Measurements from ENCODE around the gene DSEL. TPM values are rescaled to one million over a fixed set of nuclear protein-coding genes. Genes with fewer than 3 reads are reported as not detected.

DSEL gene
- under 1 TPM in 5 of 6 donors, not detected in 1; 0.11 to 0.45 (median 0.13) TPM for polyA plus RNA-seq (ENCODE audit: low read depth in 6 of 6)

- Mint-ChIP-seq H3K9me3 (no peaks in the 10 kb centered on the region), H3K4me1 (peaks cover 13 to 28% (median 20%) of the 10 kb centered on the region in 3 donors), H3K4me3 (peak within 1 kb of the TSS; percentile 86 to 97 (median 93)), H3K27ac (peak within 1 kb of the TSS; percentile 15 to 85 (median 72)), H3K27me3 (peaks cover 14 to 32% (median 16%) of the 10 kb centered on the region in 3 donors), H3K36me3 (no peaks in the 10 kb centered on the region)
- ATAC-seq (ENCODE audit: low read depth in 2 of 2): peak; percentile 91 to 92
- DNase-seq: peak; percentile 95
Measured at GRCh38 chr18:67516539-67517443, at the start of gene DSEL. Gene DSEL (minus strand): TSS chr18:67516720. CDS start chr18:67514608, 2,112 bp downstream.

GRCh38 chr18:67553437-67553836, 36.9 kb upstream of the DSEL start:
- H3K27me3 Mint-ChIP-seq: peaks cover 0 to 19% (median 0%) of the 10 kb centered on the region in 3 donors
- H3K36me3 Mint-ChIP-seq: no peaks in the 10 kb centered on the region
- ATAC-seq (ENCODE audit: low read depth in 2 of 2) (no peak), DNase-seq (no peak)
- no peak overlapping the region for H3K27ac Mint-ChIP-seq
- H3K9me3 Mint-ChIP-seq: peaks cover 0 to 13% (median 0%) of the 10 kb centered on the region in 7 donors
- H3K4me3 Mint-ChIP-seq: no peak overlapping the region
- H3K4me1 Mint-ChIP-seq: no peaks in the 10 kb centered on the region

GRCh38 chr18:67550872-67551520, 34.5 kb upstream of the DSEL start:
- Mint-ChIP-seq H3K4me3 (no peak overlapping the region), H3K9me3 (no peaks in the 10 kb centered on the region), H3K27ac (no peak overlapping the region), H3K4me1 (no peaks in the 10 kb centered on the region), H3K27me3 (peaks cover 0 to 14% (median 0%) of the 10 kb centered on the region in 3 donors), H3K36me3 (no peaks in the 10 kb centered on the region)
- no peak for DNase-seq
- ATAC-seq (ENCODE audit: low read depth in 2 of 2): no peak

GRCh38 chr18:67549946-67550345, 33.4 kb upstream of the DSEL start:
- Mint-ChIP-seq H3K27ac (no peak overlapping the region), H3K36me3 (no peaks in the 10 kb centered on the region), H3K27me3 (peaks cover 0 to 20% (median under 1%) of the 10 kb centered on the region in 3 donors), H3K4me1 (no peaks in the 10 kb centered on the region), H3K9me3 (no peaks in the 10 kb centered on the region), H3K4me3 (no peak overlapping the region)
- no peak for ATAC-seq (ENCODE audit: low read depth in 2 of 2)
- no peak for DNase-seq

- Mint-ChIP-seq H3K4me3 (no peak overlapping the region), H3K36me3 (no peaks in the 10 kb centered on the region), H3K4me1 (no peaks in the 10 kb centered on the region), H3K9me3 (no peaks in the 10 kb centered on the region), H3K27me3 (peaks cover 0 to 19% (median 5%) of the 10 kb centered on the region in 3 donors), H3K27ac (no peak overlapping the region)
- no peak for ATAC-seq (ENCODE audit: low read depth in 2 of 2)
- DNase-seq: no peak
Measured at GRCh38 chr18:67545681-67546080, 29.2 kb upstream of the DSEL start.

- no peaks in the 10 kb centered on the region for H3K4me1 Mint-ChIP-seq
- H3K4me3 Mint-ChIP-seq: no peak overlapping the region
- peaks cover 0 to 13% (median 5%) of the 10 kb centered on the region in 3 donors for H3K27me3 Mint-ChIP-seq
- no peak overlapping the region for H3K27ac Mint-ChIP-seq
- no peaks in the 10 kb centered on the region for H3K9me3 Mint-ChIP-seq
- no peaks in the 10 kb centered on the region for H3K36me3 Mint-ChIP-seq
- DNase-seq (no peak), ATAC-seq (ENCODE audit: low read depth in 2 of 2) (no peak)
Measured at GRCh38 chr18:67540559-67540958, 24.0 kb upstream of the DSEL start.

- DNase-seq: no peak
- Mint-ChIP-seq H3K27ac (no peak overlapping the region), H3K4me3 (no peak overlapping the region), H3K36me3 (no peaks in the 10 kb centered on the region), H3K4me1 (no peaks in the 10 kb centered on the region), H3K9me3 (no peaks in the 10 kb centered on the region), H3K27me3 (peaks cover 10 to 27% (median 23%) of the 10 kb centered on the region in 3 donors)
- no peak for ATAC-seq (ENCODE audit: low read depth in 2 of 2)
Measured at GRCh38 chr18:67531929-67532328, 15.4 kb upstream of the DSEL start.

- H3K4me1 Mint-ChIP-seq: no peaks in the 10 kb centered on the region
- H3K9me3 Mint-ChIP-seq: no peaks in the 10 kb centered on the region
- DNase-seq (no peak), ATAC-seq (ENCODE audit: low read depth in 2 of 2) (no peak)
- no peak overlapping the region for H3K27ac Mint-ChIP-seq
- no peaks in the 10 kb centered on the region for H3K36me3 Mint-ChIP-seq
- peaks cover 35 to 44% (median 38%) of the 10 kb centered on the region in 3 donors for H3K27me3 Mint-ChIP-seq
- H3K4me3 Mint-ChIP-seq: no peak overlapping the region
Measured at GRCh38 chr18:67525328-67526099, 9.0 kb upstream of the DSEL start.

GRCh38 chr18:67520351-67520921, 3.9 kb upstream of the DSEL start:
- Mint-ChIP-seq H3K4me3 (no peak overlapping the region), H3K9me3 (no peaks in the 10 kb centered on the region), H3K4me1 (peaks cover 13 to 23% (median 17%) of the 10 kb centered on the region in 3 donors), H3K27me3 (peaks cover 36 to 56% (median 37%) of the 10 kb centered on the region in 3 donors), H3K27ac (no peak overlapping the region), H3K36me3 (no peaks in the 10 kb centered on the region)
- DNase-seq: no peak
- no peak for ATAC-seq (ENCODE audit: low read depth in 2 of 2)

- DNase-seq (no peak), ATAC-seq (ENCODE audit: low read depth in 2 of 2) (no peak)
- H3K27ac Mint-ChIP-seq: no peak overlapping the region
- no peaks in the 10 kb centered on the region for H3K36me3 Mint-ChIP-seq
- H3K27me3 Mint-ChIP-seq: peaks cover 33 to 54% (median 36%) of the 10 kb centered on the region in 3 donors
- H3K4me3 Mint-ChIP-seq: no peak overlapping the region
- no peaks in the 10 kb centered on the region for H3K9me3 Mint-ChIP-seq
- H3K4me1 Mint-ChIP-seq: peaks cover 13 to 28% (median 20%) of the 10 kb centered on the region in 3 donors
Measured at GRCh38 chr18:67519592-67519991, 3.1 kb upstream of the DSEL start.

- ATAC-seq (ENCODE audit: low read depth in 2 of 2) (no peak), DNase-seq (no peak)
- Mint-ChIP-seq H3K4me1 (peaks cover 13 to 28% (median 20%) of the 10 kb centered on the region in 3 donors), H3K36me3 (no peaks in the 10 kb centered on the region), H3K27me3 (peaks cover 30 to 50% (median 32%) of the 10 kb centered on the region in 3 donors), H3K27ac (peak overlapping the region in 1 of 6 donors; percentile 63), H3K9me3 (no peaks in the 10 kb centered on the region), H3K4me3 (peak overlapping the region in 1 of 8 donors; percentile 56)
Measured at GRCh38 chr18:67518566-67518965, 2.0 kb upstream of the DSEL start.

GRCh38 chr18:67517444-67517765, 885 bp upstream of the DSEL start:
- Mint-ChIP-seq H3K9me3 (no peaks in the 10 kb centered on the region), H3K4me3 (peak overlapping the region; percentile 86 to 97 (median 93)), H3K4me1 (peaks cover 13 to 28% (median 20%) of the 10 kb centered on the region in 3 donors), H3K27ac (peak overlapping the region in 2 of 6 donors; percentile 15 to 41), H3K27me3 (peaks cover 20 to 39% (median 21%) of the 10 kb centered on the region in 3 donors), H3K36me3 (no peaks in the 10 kb centered on the region)
- no peak for ATAC-seq (ENCODE audit: low read depth in 2 of 2)
- no peak for DNase-seq

Measured in naive B cell (primary cell).